Measurements from ENCODE around the gene FBXW8.

The FBXW8 gene

DNA sequence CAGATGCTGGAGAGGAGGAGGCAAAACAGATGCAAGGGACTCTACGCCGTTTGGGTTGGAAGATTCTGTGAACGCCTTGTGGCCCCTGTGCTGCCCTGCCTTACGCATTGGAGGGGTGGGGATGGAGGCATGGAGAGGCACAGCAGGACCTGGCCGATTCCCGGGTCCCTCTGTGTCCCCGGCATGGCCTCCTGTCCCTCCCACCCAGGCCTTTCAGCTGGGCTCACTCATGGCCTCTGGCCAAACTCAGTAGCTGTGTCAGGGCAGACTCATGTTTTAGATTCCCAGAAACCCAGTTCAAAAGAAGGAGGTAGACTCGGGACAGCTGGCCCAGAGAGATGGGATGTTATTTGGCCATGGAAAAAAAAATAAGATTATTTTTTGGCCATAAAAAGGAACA, 148.4 kb downstream of the FBXW8 start:
- H3K9ac ChIP-seq (ENCODE audit: low read length): no peak overlapping the region

DNA sequence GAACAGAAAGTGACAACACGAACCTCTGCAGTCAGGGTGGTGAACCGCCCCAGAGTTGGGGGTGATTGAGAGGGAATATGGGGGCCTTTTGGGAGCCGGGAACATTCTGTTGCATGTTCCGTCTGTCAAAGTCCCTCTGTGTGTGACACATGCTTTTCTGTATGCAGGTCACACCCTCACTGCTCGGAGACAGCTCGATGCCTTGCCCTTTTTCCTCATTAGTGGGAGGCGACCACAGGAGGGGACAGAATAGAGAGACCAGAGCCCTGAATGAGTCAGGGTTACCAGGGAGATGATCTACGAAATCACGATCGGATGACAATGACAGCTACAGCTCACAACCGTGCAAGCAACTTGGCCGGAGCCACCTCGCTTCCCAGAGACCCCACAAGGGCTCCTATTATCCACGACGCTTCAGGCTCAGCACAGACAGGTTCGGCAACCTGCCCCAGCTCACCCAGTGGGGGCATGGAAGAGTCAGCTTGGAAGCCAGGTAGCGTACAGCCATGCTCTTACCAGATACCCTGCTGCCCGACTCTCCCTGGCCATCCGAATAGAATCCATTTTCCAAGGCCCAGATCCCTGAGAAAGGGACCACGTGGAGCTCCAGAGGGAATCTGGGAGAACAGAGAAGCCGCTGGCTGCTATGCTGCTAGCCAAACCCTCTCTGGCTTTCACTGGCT, 149.6 kb downstream of the FBXW8 start:
- H3K9me3 ChIP-seq (ENCODE audit: low read length): no peaks in the 10 kb centered on the region
- no peaks in the 10 kb centered on the region for H3K36me3 ChIP-seq (ENCODE audit: insufficient read depth, low read length)
- H3K4me1 ChIP-seq (ENCODE audit: insufficient read depth, low read length): no peaks in the 10 kb centered on the region
- no peak overlapping the region for H3K9ac ChIP-seq (ENCODE audit: low read length)
- no peak overlapping the region for H3K4me3 ChIP-seq (ENCODE audit: low read depth in 1 of 2, low read length in 2 of 2)
- no peak overlapping the region for H3K27ac ChIP-seq (ENCODE audit: low read depth, low read length)
- no peaks in the 10 kb centered on the region for H3K27me3 ChIP-seq (ENCODE audit: control insufficient read depth in 1 of 2, insufficient read depth in 2 of 2, low read length in 2 of 2)

More for the DNA sequence above, 148.4 kb downstream of the FBXW8 start:
- Histone ChIP-seq H3K36me3 (ENCODE audit: insufficient read depth, low read length) (no peaks in the 10 kb centered on the region), H3K4me1 (ENCODE audit: insufficient read depth, low read length) (no peaks in the 10 kb centered on the region), H3K27ac (ENCODE audit: low read depth, low read length) (no peak overlapping the region), H3K27me3 (ENCODE audit: control insufficient read depth in 1 of 2, insufficient read depth in 2 of 2, low read length in 2 of 2) (no peaks in the 10 kb centered on the region), H3K4me3 (ENCODE audit: low read depth in 1 of 2, low read length in 2 of 2) (no peak overlapping the region), H3K9me3 (ENCODE audit: low read length) (no peaks in the 10 kb centered on the region)

DNA sequence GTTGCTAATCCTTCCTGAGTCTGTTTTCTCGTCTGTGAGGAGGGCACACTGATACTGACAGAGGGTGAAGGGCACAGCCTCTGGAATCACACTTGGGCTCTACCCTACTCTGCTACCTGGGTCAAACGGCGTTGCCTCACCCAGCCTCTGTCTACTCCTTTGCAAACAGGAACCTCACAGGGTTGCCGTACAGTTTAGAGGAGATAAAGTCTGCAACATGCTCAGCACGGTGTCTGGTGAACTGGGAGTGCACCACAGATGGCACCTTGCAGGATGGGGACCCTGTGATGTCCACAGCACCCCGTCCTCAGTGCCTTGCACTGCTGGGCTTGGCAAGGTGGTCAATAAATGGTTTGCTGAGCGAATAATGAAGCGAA, 150.2 kb downstream of the FBXW8 start:
- Histone ChIP-seq H3K27me3 (ENCODE audit: control insufficient read depth in 1 of 2, insufficient read depth in 2 of 2, low read length in 2 of 2) (no peaks in the 10 kb centered on the region), H3K36me3 (ENCODE audit: insufficient read depth, low read length) (no peaks in the 10 kb centered on the region), H3K9me3 (ENCODE audit: low read length) (no peaks in the 10 kb centered on the region), H3K9ac (ENCODE audit: low read length) (no peak overlapping the region), H3K4me3 (ENCODE audit: low read depth in 1 of 2, low read length in 2 of 2) (no peak overlapping the region), H3K27ac (ENCODE audit: low read depth, low read length) (no peak overlapping the region), H3K4me1 (ENCODE audit: insufficient read depth, low read length) (no peaks in the 10 kb centered on the region)

DNA sequence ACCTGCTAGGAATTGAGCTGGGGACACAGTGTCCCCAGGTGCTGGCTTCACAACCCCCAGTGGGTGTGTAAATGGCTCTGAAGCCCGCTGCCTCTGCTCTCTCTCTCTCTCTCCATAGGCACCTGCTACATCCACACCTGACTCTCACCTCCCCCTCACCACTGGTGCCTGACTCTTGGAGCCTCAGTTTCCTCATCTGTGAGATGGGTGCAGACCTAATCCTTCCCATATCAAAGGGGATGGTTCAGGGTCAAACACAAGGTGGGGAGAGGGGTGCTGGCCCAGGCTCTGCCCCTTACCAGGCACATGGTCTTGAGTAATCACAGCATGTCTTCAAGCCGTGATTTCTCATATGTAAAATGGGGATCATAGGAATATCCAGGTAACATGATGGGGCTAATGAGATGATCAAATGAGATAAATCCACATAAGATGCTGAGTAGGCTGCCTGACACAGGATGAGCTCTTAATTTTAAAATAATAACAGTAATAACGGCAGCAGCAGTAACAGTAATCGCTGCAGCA, 150.9 kb downstream of the FBXW8 start:
- H3K4me3 ChIP-seq (ENCODE audit: low read depth in 1 of 2, low read length in 2 of 2): no peak overlapping the region

DNA sequence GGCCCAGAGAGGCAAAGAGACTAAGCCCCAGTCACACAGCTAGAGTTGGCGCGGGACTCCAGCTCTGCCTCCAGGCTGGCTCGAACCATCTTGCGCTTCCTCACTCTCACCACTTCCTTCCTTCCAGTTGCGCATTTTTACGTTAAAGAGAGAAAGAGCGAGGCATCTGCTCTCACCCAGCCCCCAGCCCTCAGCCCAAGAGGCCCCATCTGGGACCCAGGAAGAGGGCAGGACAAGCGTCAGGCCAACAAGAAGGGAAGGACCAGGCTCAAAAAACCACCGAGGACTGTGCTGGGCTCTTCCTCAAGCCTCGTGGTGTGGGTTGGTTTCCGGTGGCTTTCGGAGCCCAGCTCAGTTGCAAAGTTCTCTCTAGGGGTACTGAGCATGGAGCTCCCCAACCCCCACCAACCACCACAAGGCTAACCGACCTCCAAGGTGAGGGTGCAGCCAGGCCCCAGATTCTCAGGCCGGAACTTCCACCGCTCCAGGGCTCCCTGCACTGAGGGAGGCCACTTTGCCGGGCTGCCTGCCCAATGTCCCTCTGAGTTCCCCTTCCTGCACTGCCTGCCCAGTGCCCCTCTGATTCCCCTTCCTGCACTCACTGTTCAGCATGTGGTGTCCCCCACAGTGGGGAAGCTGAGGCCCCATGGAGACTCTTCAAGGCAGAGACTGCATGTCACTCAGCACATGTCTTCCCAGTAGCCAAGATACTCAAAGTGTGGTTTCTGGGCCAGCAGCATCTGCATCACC, 152.6 kb downstream of the FBXW8 start:
- Histone ChIP-seq H3K4me3 (ENCODE audit: low read depth in 1 of 2, low read length in 2 of 2) (no peak overlapping the region), H3K4me1 (ENCODE audit: insufficient read depth, low read length) (no peaks in the 10 kb centered on the region), H3K9ac (ENCODE audit: low read length) (no peak overlapping the region), H3K9me3 (ENCODE audit: low read length) (no peaks in the 10 kb centered on the region), H3K27ac (ENCODE audit: low read depth, low read length) (no peak overlapping the region), H3K36me3 (ENCODE audit: insufficient read depth, low read length) (no peaks in the 10 kb centered on the region), H3K27me3 (ENCODE audit: control insufficient read depth in 1 of 2, insufficient read depth in 2 of 2, low read length in 2 of 2) (no peaks in the 10 kb centered on the region)

More for the DNA sequence above, 150.9 kb downstream of the FBXW8 start:
- no peaks in the 10 kb centered on the region for H3K4me1 ChIP-seq (ENCODE audit: insufficient read depth, low read length)
- H3K27me3 ChIP-seq (ENCODE audit: control insufficient read depth in 1 of 2, insufficient read depth in 2 of 2, low read length in 2 of 2): no peaks in the 10 kb centered on the region
- H3K9ac ChIP-seq (ENCODE audit: low read length): no peak overlapping the region
- no peak overlapping the region for H3K27ac ChIP-seq (ENCODE audit: low read depth, low read length)
- no peaks in the 10 kb centered on the region for H3K36me3 ChIP-seq (ENCODE audit: insufficient read depth, low read length)
- no peaks in the 10 kb centered on the region for H3K9me3 ChIP-seq (ENCODE audit: low read length)

DNA sequence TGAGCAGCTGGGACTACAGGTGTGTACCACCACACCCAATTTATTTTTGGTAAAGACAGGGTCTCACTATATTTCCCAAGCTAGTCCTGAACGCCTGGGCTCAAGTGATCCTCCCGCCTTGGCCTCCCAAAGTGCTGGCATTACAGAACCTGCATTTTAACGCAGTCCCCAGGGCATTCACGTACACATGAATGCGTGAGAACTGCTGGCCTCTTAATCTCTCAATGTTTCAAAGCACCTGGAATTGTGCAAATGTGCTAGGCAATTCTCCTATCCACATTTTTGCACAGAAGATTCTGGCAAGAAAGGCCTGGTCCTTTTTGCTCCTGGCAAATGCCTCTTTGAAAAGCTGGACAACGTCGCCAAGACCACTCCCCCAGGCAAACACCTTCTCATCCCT, 153.3 kb downstream of the FBXW8 start:
- H3K27me3 ChIP-seq (ENCODE audit: control insufficient read depth in 1 of 2, insufficient read depth in 2 of 2, low read length in 2 of 2): no peaks in the 10 kb centered on the region
- H3K4me3 ChIP-seq (ENCODE audit: low read depth in 1 of 2, low read length in 2 of 2): no peak overlapping the region
- no peak overlapping the region for H3K27ac ChIP-seq (ENCODE audit: low read depth, low read length)
- H3K9me3 ChIP-seq (ENCODE audit: low read length): no peaks in the 10 kb centered on the region
- H3K9ac ChIP-seq (ENCODE audit: low read length): no peak overlapping the region
- H3K36me3 ChIP-seq (ENCODE audit: insufficient read depth, low read length): no peaks in the 10 kb centered on the region
- no peaks in the 10 kb centered on the region for H3K4me1 ChIP-seq (ENCODE audit: insufficient read depth, low read length)

DNA sequence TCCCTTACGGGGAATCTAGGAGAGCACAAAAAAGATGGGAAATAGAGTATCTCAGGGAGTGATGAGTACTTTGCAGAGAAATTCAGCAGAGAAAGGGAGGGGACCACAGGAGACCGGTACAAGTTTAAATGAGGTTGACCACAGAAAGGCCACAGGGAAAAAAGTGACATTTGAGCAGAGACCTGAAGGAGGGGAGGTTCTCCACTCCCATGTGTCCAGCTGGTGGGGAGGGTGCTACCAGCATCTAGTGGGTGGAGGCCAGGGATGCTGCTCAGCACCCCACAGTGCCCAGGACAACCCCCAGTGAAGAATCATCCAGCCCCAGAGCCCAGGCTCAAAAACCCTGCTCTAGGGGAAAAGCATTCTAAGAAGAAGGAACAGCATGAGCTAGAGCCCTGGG, 153.8 kb downstream of the FBXW8 start:
- Histone ChIP-seq H3K4me1 (ENCODE audit: insufficient read depth, low read length) (no peaks in the 10 kb centered on the region), H3K36me3 (ENCODE audit: insufficient read depth, low read length) (no peaks in the 10 kb centered on the region), H3K4me3 (ENCODE audit: low read depth in 1 of 2, low read length in 2 of 2) (no peak overlapping the region), H3K27ac (ENCODE audit: low read depth, low read length) (no peak overlapping the region), H3K27me3 (ENCODE audit: control insufficient read depth in 1 of 2, insufficient read depth in 2 of 2, low read length in 2 of 2) (no peaks in the 10 kb centered on the region), H3K9ac (ENCODE audit: low read length) (no peak overlapping the region), H3K9me3 (ENCODE audit: low read length) (no peaks in the 10 kb centered on the region)

DNA sequence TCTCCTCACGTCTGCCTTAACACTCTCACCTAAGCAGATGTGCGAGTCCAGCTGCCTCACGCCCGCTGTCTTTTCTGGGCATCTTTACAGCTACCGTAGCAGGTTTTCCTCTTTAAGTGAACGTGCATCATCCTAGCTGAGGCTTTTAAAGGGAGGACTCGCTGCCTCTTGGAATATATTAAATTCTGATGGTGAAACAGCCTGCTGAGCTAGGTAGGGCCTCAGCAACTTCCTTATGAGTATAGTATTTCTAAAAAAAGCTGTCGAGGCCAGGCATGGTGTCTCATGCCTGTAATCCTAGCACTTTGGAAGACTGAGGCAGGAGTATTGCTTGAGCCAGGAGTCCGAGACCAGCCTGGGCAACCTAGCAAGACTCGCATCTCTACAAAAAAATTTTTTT, 156.3 kb downstream of the FBXW8 start:
- Histone ChIP-seq H3K36me3 (ENCODE audit: insufficient read depth, low read length) (no peaks in the 10 kb centered on the region), H3K4me1 (ENCODE audit: insufficient read depth, low read length) (no peaks in the 10 kb centered on the region), H3K4me3 (ENCODE audit: low read depth in 1 of 2, low read length in 2 of 2) (no peak overlapping the region), H3K27me3 (ENCODE audit: control insufficient read depth in 1 of 2, insufficient read depth in 2 of 2, low read length in 2 of 2) (no peaks in the 10 kb centered on the region), H3K9ac (ENCODE audit: low read length) (no peak overlapping the region), H3K27ac (ENCODE audit: low read depth, low read length) (no peak overlapping the region), H3K9me3 (ENCODE audit: low read length) (no peaks in the 10 kb centered on the region)

DNA sequence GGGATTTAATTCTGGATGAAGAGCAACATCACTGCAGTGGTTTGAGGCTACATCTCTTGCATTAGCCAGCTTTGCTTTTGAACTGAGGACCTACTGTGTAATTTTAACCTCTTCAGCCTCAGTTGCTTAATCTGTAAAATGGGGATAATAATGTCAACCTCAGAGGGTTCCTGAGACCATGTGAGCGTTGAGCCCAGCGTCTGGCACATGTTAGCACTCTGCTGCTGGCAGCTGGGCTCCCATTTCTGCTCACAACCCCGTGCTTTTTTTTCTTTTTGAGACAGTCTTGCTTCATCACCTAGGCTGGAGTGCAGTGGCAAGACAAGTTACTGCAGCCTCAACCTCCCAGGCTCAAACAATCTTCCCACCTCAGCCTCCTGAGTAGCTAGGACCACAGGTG, 156.9 kb downstream of the FBXW8 start:
- no peak overlapping the region for H3K27ac ChIP-seq (ENCODE audit: low read depth, low read length)

DNA sequence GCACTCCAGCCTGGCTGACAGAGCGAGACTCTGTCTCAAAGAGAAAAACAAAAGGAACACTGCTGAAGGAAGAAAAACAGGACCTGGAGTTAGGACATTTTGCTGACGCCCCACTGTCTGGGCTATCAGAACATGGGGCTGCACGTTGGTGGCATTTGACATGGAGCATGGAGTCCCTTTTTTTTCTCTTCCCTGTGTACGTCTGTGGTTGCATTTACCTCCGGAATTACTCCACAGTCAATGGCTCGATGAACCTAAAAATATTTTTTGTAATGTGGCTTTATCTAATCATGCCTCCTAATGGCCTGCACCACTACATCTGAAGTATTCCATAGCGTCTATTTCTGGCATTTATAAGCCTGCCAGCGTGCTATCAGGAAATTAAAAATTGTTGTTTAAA, 157.7 kb downstream of the FBXW8 start:
- Histone ChIP-seq H3K27me3 (ENCODE audit: control insufficient read depth in 1 of 2, insufficient read depth in 2 of 2, low read length in 2 of 2) (no peaks in the 10 kb centered on the region), H3K4me1 (ENCODE audit: insufficient read depth, low read length) (no peaks in the 10 kb centered on the region), H3K9me3 (ENCODE audit: low read length) (no peaks in the 10 kb centered on the region), H3K4me3 (ENCODE audit: low read depth in 1 of 2, low read length in 2 of 2) (no peak overlapping the region), H3K36me3 (ENCODE audit: insufficient read depth, low read length) (no peaks in the 10 kb centered on the region), H3K27ac (ENCODE audit: low read depth, low read length) (no peak overlapping the region), H3K9ac (ENCODE audit: low read length) (no peak overlapping the region)

More for the DNA sequence above, 156.9 kb downstream of the FBXW8 start:
- no peaks in the 10 kb centered on the region for H3K27me3 ChIP-seq (ENCODE audit: control insufficient read depth in 1 of 2, insufficient read depth in 2 of 2, low read length in 2 of 2)
- no peaks in the 10 kb centered on the region for H3K36me3 ChIP-seq (ENCODE audit: insufficient read depth, low read length)
- no peak overlapping the region for H3K9ac ChIP-seq (ENCODE audit: low read length)
- H3K9me3 ChIP-seq (ENCODE audit: low read length): no peaks in the 10 kb centered on the region
- no peak overlapping the region for H3K4me3 ChIP-seq (ENCODE audit: low read depth in 1 of 2, low read length in 2 of 2)
- no peaks in the 10 kb centered on the region for H3K4me1 ChIP-seq (ENCODE audit: insufficient read depth, low read length)

DNA sequence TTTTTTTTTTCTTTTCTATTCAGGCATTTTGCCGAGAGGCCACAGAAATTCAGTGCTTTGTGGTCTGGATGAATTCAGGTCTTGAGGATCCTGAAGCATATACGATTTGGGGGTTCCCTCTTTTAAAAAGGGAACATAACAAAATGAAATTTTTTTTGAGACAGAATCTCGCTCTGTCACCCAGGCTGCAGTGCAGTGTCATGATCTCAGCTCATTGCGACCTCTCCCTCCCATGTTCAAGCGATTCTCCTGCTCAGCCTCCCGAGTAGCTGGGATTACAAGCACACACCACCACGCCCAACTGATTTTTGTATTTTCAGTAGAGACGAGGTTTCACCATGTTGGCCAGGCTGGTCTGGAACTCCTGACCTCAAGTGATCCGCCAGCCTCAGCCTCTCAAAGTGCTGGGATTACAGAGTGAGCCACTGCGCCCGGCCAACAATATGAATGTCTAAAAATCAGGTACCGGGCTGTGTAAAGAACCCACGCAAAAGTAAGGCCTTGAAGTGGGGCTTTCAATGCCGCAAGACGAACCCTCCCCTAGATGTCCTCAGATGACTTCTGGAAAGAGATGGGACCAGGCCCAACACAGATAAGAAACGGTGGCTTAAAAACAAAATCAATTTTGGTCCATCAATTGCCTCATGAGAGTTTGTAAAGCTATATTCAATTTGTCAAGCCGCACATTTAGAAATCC, 158.5 kb downstream of the FBXW8 start:
- H3K4me3 ChIP-seq (ENCODE audit: low read depth in 1 of 2, low read length in 2 of 2): no peak overlapping the region
- H3K27ac ChIP-seq (ENCODE audit: low read depth, low read length): no peak overlapping the region
- H3K27me3 ChIP-seq (ENCODE audit: control insufficient read depth in 1 of 2, insufficient read depth in 2 of 2, low read length in 2 of 2): no peaks in the 10 kb centered on the region
- H3K4me1 ChIP-seq (ENCODE audit: insufficient read depth, low read length): no peaks in the 10 kb centered on the region
- H3K9ac ChIP-seq (ENCODE audit: low read length): no peak overlapping the region
- H3K36me3 ChIP-seq (ENCODE audit: insufficient read depth, low read length): no peaks in the 10 kb centered on the region
- H3K9me3 ChIP-seq (ENCODE audit: low read length): no peaks in the 10 kb centered on the region

Data from muscle layer of colon (tissue), 2 donors.